Activated CD4-positive, alpha-beta T cell treated with anti-CD3 and anti-CD28 coated beads for 24 hours (primary cell): Measurements from ENCODE around the gene USF3.

ENCODE experiments used
- DNase-seq, 2 donors: peaks; one replicate each; pipeline ENCODE4 v3.0.0-alpha.2; 2020; ENCODE audit warnings: low read depth in 2 of 2

USF3 gene

DNA sequence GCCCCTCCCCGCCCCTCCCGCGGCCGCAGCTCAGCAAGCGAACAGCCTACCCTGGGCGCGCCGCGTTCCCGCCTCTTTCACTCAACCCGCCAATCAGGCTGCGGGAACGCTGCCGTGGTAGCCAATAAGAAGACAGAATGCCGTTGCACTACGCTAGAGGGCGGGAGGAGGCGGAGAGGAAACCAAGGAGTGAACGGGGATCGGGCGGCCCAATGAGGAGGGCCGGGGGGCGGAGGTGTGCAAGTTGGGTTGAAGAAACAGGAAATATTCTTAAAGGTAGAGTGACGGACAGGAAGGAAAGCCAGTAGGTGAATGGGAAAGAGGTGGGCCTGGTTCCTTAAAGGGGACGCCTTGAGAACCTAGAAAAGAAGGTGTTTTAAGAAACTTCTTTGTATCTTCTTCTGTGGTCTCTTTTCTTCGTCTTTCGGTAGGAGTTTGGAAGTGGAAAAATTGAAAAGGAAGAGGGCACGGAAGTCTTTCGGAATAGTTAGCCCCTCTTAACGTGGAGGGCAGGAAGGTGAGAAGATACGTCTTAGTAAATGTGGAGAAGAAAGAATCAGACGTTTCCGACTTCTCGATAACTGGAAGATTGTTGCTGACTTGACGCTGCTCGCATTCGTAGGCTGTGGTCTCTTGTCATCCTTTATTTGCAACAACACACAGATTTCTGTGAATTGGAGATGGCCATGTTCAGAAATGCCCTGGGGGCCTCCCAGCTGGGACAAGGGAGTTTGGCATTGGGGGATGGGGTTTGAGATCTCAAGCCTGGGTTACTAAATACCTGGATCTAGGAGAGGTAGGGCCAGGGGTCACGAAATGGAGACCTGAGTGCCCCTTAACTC lies 437 bp upstream of the USF3 start:
- peak; percentile 96 for DNase-seq

GRCh38 chr3:113695431-113695785 lies 1.0 kb downstream of the USF3 start:
- no peak for DNase-seq

GRCh38 chr3:113690482-113690881 lies 6.0 kb downstream of the USF3 start:
- no peak for DNase-seq

GRCh38 chr3:113685956-113686721 lies 10.3 kb downstream of the USF3 start:
- DNase-seq: no peak

GRCh38 chr3:113685124-113685523 lies 11.3 kb downstream of the USF3 start:
- DNase-seq: no peak

GRCh38 chr3:113684271-113684819 lies 12.1 kb downstream of the USF3 start:
- no peak for DNase-seq

- DNase-seq: no peak
Observed at GRCh38 chr3:113678773-113679172, 17.7 kb downstream of the USF3 start.

DNA sequence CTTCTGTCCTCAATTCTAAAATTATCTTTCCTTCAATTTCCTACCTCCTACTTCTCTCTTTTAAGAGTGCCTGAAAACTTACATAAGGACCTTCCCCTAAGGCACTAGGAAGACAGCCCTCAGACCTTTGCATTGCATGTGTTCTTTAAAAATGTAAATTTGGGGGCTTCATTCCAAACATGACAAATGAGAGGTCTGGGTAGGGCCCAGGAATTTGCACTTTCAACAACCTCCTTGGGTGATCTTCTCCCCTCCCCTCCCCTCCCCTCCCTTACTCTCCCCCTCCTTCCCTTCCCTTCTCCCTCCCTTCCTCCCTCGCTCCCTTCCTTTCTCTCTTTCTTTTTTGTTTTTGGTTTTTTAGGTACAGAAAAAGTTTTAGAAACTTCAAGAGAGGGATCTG lies 18.7 kb downstream of the USF3 start:
- no peak for DNase-seq

DNA sequence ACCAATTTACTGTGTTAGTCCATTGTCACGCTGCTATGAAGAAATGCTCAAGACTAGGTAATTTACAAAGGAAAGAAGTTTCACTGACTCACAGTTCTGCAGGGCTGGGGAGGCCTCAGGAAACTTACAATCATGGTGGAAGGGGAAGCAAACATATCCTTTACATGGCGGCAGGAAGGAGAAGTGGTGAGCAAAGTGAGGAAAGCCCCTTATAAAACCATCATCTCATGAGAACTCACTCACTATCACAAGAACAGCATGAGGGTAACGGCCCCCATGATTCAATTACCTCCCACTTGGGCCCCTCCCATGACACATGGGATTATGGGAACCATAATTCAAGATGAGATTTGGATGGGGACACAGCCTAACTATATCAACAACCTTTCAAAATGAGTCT lies 20.2 kb downstream of the USF3 start:
- DNase-seq: no peak

GRCh38 chr3:113673593-113673992 lies 22.8 kb downstream of the USF3 start:
- no peak for DNase-seq

DNA sequence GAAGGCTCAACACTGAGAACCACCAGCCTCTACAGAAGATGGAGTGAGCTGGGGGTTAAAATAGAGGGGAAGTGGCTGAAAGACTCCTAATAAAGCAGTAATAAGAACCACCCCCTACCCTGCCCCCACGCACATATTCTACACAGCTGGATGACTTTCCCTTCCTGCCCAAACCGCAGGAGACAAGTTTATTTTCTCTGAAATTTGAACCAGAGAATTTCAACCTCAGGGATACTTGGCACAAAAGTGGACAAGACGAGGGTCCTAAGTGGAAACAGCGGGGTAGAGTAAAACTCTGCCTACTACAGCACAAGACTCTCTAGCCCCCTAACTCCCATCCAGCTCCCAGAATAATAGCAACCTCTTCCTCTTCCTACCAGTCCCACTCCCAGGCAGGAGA lies 28.4 kb downstream of the USF3 start:
- DNase-seq: no peak

DNA sequence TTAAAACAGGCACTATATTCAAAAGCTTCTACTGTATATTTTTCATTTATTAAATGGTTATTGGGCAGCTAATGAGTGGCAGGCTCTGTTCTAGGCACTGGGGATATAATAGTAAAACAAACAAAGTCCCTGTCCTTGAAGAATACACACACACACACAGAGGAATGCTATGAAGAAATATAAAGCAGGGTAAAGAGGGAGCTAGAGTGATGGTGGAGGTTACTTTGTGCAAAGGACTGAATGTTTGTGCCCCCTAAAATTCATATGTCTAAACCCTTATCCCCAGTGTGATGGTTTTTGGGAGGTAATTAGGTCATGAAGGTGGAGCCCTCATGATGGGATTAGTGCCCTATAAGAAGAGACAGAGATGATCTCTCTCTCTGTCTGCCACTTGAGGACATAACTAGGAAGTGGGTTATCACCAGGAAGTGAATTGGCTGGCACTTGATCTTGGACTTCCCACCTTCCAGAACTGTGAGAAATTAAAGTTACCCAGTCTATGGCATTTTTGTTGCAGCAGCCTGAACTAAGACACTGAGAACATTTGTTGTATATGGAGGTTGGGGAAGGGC lies 31.8 kb downstream of the USF3 start:
- DNase-seq: no peak

GRCh38 chr3:113663761-113664160 lies 32.7 kb downstream of the USF3 start:
- no peak for DNase-seq

- DNase-seq: no peak
Observed at GRCh38 chr3:113663324-113663750, 33.1 kb downstream of the USF3 start.

DNA sequence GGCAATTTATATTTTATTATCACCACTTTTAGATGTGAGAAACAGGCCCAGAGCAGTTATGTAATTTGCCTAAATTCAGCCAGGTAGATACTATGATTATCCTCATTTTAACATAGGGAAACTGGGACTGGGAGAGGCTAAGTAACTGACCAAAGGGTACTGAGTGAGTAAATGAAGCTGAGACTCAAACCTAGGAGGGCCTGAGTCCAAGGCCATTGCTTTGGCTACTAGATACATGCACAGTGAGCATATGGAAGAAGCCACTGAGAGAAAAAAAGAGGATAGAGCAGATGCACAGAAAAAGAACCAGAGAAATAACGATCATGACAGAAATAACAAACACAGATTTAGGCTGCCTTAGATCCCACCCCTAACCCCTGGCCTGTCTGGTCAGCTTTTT lies 33.6 kb downstream of the USF3 start:
- DNase-seq: no peak

- no peak for DNase-seq
Observed at GRCh38 chr3:113660896-113661295, 35.5 kb downstream of the USF3 start.

DNA sequence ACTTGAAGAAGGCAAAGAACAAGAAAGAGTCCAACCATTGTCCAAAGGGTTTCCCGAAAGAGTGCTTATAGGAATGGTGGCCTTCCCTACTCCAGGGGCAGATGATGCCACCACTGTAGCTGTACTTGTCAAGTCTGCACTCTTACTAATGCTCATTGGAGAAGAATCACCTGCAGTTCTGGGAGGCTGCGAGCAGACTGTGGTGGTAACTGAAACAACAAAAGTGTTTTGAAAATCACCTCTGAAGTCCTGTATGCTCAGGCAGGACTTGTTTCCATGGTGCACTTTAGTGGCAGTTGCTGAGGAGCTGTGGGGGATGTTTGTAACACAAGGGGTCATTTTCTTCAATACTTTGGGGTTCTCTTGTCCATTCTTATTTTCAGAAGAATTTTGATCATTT lies 36.0 kb downstream of the USF3 start:
- no peak for DNase-seq

- no peak for DNase-seq
Observed at GRCh38 chr3:113659996-113660395, 36.4 kb downstream of the USF3 start.

DNA sequence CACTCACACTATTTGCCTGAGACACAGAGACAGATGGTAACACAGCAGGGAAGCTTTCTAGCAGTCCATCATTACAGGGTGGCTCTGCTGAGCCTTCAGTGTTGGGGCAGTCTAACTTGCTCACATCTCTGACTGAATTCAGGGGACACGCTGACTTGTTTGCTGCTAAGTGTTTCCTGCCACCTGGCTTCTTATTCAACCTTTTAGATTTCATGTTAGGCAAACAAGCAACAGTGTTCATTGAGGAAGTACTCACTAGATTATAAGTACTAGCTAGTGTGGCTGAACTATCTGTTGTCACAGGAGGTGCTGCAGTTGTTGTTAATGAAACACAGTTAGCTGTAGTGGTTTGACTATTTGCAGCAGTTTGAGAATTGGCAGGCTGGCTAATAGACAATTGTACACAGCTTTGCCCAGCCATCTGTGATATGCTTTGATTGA lies 37.3 kb downstream of the USF3 start:
- DNase-seq: no peak

- DNase-seq: no peak
Observed at GRCh38 chr3:113658107-113658506, 38.3 kb downstream of the USF3 start.

GRCh38 chr3:113654851-113655250 lies 41.6 kb downstream of the USF3 start:
- DNase-seq: no peak

DNA sequence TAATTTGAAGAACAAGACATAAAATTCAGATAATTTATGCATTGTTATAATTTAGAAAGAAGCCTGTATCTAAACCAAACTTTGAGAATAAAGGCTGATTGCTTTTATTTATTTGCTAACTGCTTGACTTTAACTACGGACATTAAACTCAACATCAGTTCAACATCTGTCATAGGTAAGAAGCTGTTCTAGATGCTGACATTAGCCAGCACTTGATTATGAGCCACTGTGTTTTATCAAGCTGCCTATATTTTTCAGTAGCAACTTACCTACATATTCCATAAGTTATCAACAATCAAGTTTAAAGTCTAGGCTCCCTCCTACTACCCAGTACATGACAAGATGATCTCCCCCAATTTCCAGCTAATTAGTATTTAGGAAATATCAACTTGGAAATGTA lies 42.1 kb downstream of the USF3 start:
- DNase-seq: no peak
